ENCODE data around the gene CCDC61.

Gene CCDC61

DNA sequence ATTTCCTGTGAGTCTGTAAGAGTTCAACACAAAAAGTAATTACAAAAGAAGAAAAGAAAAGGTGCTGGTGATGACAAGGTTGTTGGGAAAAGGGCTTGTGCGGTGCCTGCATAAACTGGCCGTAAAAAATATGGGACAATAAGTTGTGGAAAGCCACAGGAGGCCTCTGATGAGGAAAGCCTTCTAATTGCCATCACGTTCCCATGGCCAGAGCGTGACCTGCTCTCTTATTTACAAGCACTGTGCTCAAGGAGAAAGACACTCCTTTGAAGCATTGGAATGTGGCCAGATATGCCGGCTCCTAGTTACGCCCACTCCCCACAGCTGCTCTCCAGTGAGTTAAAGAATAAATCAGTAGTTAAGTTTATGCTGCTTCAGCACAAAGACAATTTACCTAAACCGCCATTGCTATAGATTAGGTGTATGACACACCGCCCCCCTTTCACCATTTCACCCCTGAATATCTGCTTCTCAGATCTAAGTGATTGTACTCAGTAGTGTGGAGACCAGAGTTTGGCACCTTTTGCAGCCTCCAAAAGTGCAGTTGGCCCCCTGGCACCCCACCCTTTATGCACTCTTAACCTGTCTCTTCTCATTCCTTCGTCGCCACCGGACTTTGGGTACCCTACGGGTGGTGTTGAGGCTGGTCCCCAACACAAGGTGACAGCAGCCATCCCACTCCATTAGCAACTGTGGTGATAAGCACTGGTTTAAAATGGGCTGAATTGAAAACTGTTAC, 35.7 kb downstream of the CCDC61 start:
- Histone ChIP-seq H3K27me3 (ENCODE audit: control insufficient read depth in 1 of 2, insufficient read depth in 2 of 2, low read length in 2 of 2) (peaks cover 14 to 15% of the 10 kb centered on the region in 2 donors), H3K9me3 (ENCODE audit: control insufficient read depth in 2 of 2, low read length in 2 of 2) (no peaks in the 10 kb centered on the region), H3K9ac (ENCODE audit: low read length in 2 of 2) (no peak overlapping the region), H3K27ac (ENCODE audit: low read length) (no peak overlapping the region), H3K36me3 (ENCODE audit: control insufficient read depth in 2 of 2, insufficient read depth in 2 of 2, low read length in 2 of 2) (no peaks in the 10 kb centered on the region), H3K4me3 (ENCODE audit: low read length in 2 of 2) (no peak overlapping the region), H3K4me1 (ENCODE audit: control insufficient read depth, insufficient read depth, low read length) (no peaks in the 10 kb centered on the region)

DNA sequence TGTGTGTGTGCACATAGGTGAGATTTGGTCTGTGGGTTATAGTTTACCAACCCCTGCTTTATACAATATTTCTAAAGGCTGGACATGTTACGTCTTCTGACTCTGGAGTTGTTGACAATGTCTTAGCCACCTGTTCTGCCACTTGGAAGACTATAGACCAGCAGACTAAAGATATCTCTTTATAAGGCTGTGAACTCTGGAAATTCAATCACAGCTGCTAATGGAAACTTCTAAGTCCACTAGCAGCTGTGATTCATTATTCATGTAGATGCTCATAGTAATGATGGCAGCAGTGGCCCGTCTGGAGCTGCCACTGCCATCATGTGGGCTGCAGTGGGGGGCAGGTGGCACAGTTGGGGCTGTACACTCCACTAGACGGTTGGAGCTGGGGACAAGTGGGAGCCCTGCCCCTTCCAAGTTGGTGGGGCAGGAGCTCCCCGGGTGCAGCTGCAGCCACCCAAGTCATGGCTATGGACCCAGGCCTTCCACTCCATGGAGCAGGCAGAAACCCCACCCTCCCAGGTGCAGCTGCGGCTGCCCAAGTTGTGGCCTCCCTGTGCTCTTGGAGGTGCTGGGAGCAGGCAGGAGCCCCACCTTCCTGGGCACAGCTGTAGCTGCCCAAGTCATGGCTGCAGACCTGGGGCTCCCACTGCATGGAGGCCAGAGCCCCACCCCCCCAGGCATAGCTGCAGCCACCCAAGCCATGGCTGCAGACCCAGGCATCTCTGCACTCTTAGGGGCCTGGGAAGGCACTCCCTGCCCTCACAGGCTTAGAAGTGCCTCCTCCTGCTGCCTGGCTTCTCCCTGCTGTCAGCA, 36.7 kb downstream of the CCDC61 start:
- H3K36me3 ChIP-seq (ENCODE audit: control insufficient read depth in 2 of 2, insufficient read depth in 2 of 2, low read length in 2 of 2): no peaks in the 10 kb centered on the region

DNA sequence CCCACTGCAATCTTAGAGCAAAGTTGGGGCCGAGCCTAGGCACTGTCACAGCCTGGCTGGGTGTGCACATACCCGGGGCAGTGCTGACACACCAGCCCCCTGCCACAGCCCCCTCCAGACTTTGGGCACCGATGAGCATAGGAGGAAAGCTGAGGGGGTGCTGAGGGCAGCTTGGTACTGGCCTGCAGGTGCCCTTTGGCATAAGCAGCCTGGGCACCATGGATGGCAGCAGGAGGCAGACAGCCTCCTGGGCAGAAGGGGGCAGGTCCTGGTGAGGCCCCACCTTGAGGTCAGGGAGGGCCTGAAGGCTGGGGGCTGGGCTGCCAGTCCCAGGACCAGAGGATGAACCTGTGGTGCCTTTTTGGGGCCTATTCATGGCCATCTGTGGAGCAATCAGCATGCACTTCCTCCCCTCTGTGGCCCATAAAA, 37.3 kb downstream of the CCDC61 start:
- no peak overlapping the region for H3K27ac ChIP-seq (ENCODE audit: low read length)
- H3K4me3 ChIP-seq (ENCODE audit: low read length in 2 of 2): no peak overlapping the region
- no peaks in the 10 kb centered on the region for H3K9me3 ChIP-seq (ENCODE audit: control insufficient read depth in 2 of 2, low read length in 2 of 2)
- H3K27me3 ChIP-seq (ENCODE audit: control insufficient read depth in 1 of 2, insufficient read depth in 2 of 2, low read length in 2 of 2): peaks cover 5 to 6% of the 10 kb centered on the region in 2 donors
- no peak overlapping the region for H3K9ac ChIP-seq (ENCODE audit: low read length in 2 of 2)
- no peaks in the 10 kb centered on the region for H3K36me3 ChIP-seq (ENCODE audit: control insufficient read depth in 2 of 2, insufficient read depth in 2 of 2, low read length in 2 of 2)
- no peaks in the 10 kb centered on the region for H3K4me1 ChIP-seq (ENCODE audit: control insufficient read depth, insufficient read depth, low read length)

More for the DNA sequence above, 36.7 kb downstream of the CCDC61 start:
- H3K4me1 ChIP-seq (ENCODE audit: control insufficient read depth, insufficient read depth, low read length): no peaks in the 10 kb centered on the region
- H3K27ac ChIP-seq (ENCODE audit: low read length): no peak overlapping the region
- H3K9ac ChIP-seq (ENCODE audit: low read length in 2 of 2): no peak overlapping the region
- no peak overlapping the region for H3K4me3 ChIP-seq (ENCODE audit: low read length in 2 of 2)
- peaks cover 5 to 6% of the 10 kb centered on the region in 2 donors for H3K27me3 ChIP-seq (ENCODE audit: control insufficient read depth in 1 of 2, insufficient read depth in 2 of 2, low read length in 2 of 2)
- no peaks in the 10 kb centered on the region for H3K9me3 ChIP-seq (ENCODE audit: control insufficient read depth in 2 of 2, low read length in 2 of 2)

DNA sequence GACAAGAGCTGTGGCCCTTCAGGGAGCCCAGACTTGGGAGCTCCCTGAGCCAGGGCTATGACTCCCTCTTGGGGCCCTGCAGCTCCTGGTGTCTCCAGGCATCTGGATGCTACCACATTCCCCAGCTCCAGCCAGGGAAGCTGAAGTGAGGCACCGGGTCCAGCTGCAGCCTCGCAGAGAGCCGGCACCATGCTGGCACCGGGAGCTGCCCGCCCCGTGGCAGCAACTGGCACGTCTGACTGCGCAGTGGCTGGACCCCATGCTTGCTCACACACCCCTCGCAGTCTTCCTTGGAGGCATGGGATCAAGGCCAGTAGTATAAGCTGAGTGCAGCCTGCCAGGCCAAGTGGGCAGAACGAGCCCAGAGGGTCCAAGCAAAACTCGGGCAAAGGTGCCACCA, 38.1 kb downstream of the CCDC61 start:
- no peaks in the 10 kb centered on the region for H3K36me3 ChIP-seq (ENCODE audit: control insufficient read depth in 2 of 2, insufficient read depth in 2 of 2, low read length in 2 of 2)

DNA sequence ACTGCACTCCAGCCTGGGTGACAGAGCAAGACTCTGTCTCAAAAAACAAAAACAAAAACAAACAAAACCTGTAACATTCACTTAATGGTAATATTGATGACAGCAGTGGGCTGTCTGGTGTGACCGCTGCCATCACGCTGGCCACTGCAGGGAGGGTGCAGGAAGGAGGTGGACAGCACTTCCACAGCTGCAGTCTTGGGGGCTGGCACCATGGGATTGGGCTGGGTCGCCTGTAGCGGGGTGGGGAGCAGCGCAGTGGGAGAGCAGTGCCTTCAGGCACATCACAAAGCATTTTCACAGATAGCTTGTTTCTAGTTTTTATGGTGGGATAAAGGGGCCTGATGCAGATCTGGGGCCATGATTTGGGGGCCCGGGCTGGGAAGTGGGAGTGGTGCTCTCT, 40.3 kb downstream of the CCDC61 start:
- no peak overlapping the region for H3K27ac ChIP-seq (ENCODE audit: low read length)
- H3K4me1 ChIP-seq (ENCODE audit: control insufficient read depth, insufficient read depth, low read length): no peaks in the 10 kb centered on the region
- H3K4me3 ChIP-seq (ENCODE audit: low read length in 2 of 2): no peak overlapping the region
- no peak overlapping the region for H3K9ac ChIP-seq (ENCODE audit: low read length in 2 of 2)
- no peaks in the 10 kb centered on the region for H3K9me3 ChIP-seq (ENCODE audit: control insufficient read depth in 2 of 2, low read length in 2 of 2)
- peaks cover 9 to 12% of the 10 kb centered on the region in 2 donors for H3K27me3 ChIP-seq (ENCODE audit: control insufficient read depth in 1 of 2, insufficient read depth in 2 of 2, low read length in 2 of 2)
- no peaks in the 10 kb centered on the region for H3K36me3 ChIP-seq (ENCODE audit: control insufficient read depth in 2 of 2, insufficient read depth in 2 of 2, low read length in 2 of 2)

More for the DNA sequence above, 38.1 kb downstream of the CCDC61 start:
- Histone ChIP-seq H3K4me1 (ENCODE audit: control insufficient read depth, insufficient read depth, low read length) (no peaks in the 10 kb centered on the region), H3K4me3 (ENCODE audit: low read length in 2 of 2) (no peak overlapping the region), H3K27ac (ENCODE audit: low read length) (no peak overlapping the region), H3K9ac (ENCODE audit: low read length in 2 of 2) (no peak overlapping the region), H3K27me3 (ENCODE audit: control insufficient read depth in 1 of 2, insufficient read depth in 2 of 2, low read length in 2 of 2) (peaks cover 5 to 6% of the 10 kb centered on the region in 2 donors), H3K9me3 (ENCODE audit: control insufficient read depth in 2 of 2, low read length in 2 of 2) (no peaks in the 10 kb centered on the region)

DNA sequence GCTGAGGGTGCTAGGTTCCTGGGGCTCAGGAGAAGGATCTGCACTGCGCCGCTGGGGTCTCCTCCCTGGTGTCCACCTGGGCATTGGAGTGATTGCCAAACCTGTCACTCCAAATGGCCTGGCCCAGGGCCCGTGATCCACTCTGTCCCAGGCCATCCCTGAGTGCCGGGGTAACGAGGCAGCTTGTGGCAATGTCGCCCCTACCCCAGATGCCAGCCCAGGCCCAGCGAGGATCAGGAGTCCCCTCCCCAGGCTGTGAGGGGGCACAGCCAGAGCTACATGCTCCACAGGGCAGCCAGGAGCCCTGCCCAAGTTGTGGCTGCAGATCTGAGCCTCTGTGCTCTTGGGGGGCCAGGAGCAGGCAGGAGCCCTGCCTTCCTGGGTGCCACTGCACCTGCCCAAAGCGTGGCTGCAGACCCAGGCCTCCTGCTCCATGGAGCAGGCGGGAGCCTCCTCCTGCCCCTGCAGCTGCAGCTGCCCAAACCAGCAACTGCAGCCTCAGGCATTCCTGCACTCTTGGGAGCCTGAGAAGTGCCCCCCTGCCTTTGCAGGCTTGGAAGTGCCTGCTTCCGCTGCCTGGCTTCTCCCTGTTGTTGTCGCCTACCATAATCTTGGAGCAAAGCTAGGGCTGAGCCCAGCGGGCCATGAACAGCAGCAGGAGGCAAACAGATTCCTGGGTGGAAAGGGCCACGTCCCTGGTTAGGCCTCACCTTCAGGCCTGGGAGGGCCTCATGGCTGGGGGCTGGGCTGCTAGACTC, 40.9 kb downstream of the CCDC61 start:
- H3K9ac ChIP-seq (ENCODE audit: low read length in 2 of 2): no peak overlapping the region
- H3K9me3 ChIP-seq (ENCODE audit: control insufficient read depth in 2 of 2, low read length in 2 of 2): no peaks in the 10 kb centered on the region
- peaks cover 9 to 12% of the 10 kb centered on the region in 2 donors for H3K27me3 ChIP-seq (ENCODE audit: control insufficient read depth in 1 of 2, insufficient read depth in 2 of 2, low read length in 2 of 2)
- H3K4me1 ChIP-seq (ENCODE audit: control insufficient read depth, insufficient read depth, low read length): no peaks in the 10 kb centered on the region
- H3K27ac ChIP-seq (ENCODE audit: low read length): no peak overlapping the region
- no peaks in the 10 kb centered on the region for H3K36me3 ChIP-seq (ENCODE audit: control insufficient read depth in 2 of 2, insufficient read depth in 2 of 2, low read length in 2 of 2)
- H3K4me3 ChIP-seq (ENCODE audit: low read length in 2 of 2): no peak overlapping the region

DNA sequence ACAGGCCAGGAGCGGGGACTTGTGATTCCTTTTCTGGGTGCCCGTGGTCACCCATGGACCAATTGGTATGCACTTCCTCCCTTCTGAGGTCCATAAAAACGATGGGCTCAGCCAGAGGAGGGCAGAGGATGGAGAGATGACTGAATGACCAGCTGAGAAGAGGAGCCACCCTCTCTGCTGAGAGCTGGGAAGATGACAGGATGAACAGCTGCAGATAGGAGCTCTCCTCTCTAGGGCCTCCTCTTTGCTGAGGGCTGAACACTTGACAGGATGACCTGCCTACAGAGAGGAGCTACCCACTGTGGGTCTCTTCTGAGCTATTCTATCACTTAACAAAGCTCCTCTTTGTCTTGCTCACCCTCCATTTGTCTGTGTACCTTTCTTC, 41.5 kb downstream of the CCDC61 start:
- no peak overlapping the region for H3K4me3 ChIP-seq (ENCODE audit: low read length in 2 of 2)
- H3K9me3 ChIP-seq (ENCODE audit: control insufficient read depth in 2 of 2, low read length in 2 of 2): no peaks in the 10 kb centered on the region
- no peaks in the 10 kb centered on the region for H3K36me3 ChIP-seq (ENCODE audit: control insufficient read depth in 2 of 2, insufficient read depth in 2 of 2, low read length in 2 of 2)
- peaks cover 9 to 12% of the 10 kb centered on the region in 2 donors for H3K27me3 ChIP-seq (ENCODE audit: control insufficient read depth in 1 of 2, insufficient read depth in 2 of 2, low read length in 2 of 2)
- no peak overlapping the region for H3K27ac ChIP-seq (ENCODE audit: low read length)
- no peak overlapping the region for H3K9ac ChIP-seq (ENCODE audit: low read length in 2 of 2)
- H3K4me1 ChIP-seq (ENCODE audit: control insufficient read depth, insufficient read depth, low read length): no peaks in the 10 kb centered on the region

DNA sequence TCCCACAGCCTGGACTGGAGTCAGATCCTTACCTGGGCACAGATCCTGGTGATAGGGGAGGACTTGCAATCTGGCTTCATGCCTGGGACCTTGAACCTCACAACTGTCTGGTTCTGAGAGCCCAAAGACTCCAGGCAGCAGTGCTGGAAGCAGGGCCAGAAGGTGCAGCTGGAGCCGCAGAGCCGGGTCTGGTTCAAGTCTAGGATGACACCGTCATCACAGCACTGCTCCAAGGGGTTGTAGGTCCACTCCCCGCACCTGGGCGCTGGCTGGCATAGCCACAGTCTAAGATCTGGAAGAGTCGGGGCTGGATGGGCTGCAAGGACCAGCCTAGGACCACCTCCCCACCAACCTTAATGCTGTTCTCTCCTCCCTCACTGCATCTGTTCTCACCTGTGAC, 44.9 kb downstream of the CCDC61 start:
- no peaks in the 10 kb centered on the region for H3K36me3 ChIP-seq (ENCODE audit: control insufficient read depth in 2 of 2, insufficient read depth in 2 of 2, low read length in 2 of 2)
- H3K9me3 ChIP-seq (ENCODE audit: control insufficient read depth in 2 of 2, low read length in 2 of 2): no peaks in the 10 kb centered on the region
- no peak overlapping the region for H3K9ac ChIP-seq (ENCODE audit: low read length in 2 of 2)
- no peak overlapping the region for H3K27ac ChIP-seq (ENCODE audit: low read length)
- no peak overlapping the region for H3K4me3 ChIP-seq (ENCODE audit: low read length in 2 of 2)
- peaks cover 17 to 21% of the 10 kb centered on the region in 2 donors for H3K27me3 ChIP-seq (ENCODE audit: control insufficient read depth in 1 of 2, insufficient read depth in 2 of 2, low read length in 2 of 2)
- no peaks in the 10 kb centered on the region for H3K4me1 ChIP-seq (ENCODE audit: control insufficient read depth, insufficient read depth, low read length)

DNA sequence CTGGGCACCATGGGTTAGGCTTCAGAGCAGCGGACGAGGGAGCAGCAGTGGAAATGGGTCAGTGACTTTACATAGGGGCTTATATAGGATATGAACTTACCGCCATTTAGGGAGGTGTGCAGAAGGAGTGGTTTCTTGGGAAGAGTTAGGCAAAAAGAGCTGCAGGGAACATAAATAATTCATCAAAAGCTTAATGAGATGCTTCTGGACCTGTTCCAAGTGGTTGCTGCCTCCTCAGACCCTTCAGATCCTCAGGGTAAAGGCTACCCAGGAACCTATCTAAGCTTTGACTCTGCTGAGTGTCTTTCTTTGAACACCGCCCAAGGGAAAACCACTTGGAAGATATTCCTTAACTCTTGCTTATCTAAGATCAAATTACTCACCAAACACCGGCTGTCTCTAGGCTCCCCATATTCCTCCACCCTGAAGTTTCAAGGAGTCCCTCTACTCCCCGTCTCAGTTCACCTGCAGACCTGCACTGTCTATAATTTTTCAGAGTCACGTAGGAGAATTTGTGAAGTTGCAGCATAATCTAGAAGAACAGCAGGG, 45.8 kb downstream of the CCDC61 start, which contains the start of gene IGFL4:
Gene IGFL4, minus strand, starts transcription at position 51 of the 549 bp plus-strand sequence. Its CDS starts 40 bp downstream, at position 11.
- no peak within 1 kb of the TSS for H3K9ac ChIP-seq (ENCODE audit: low read length in 2 of 2)
- no peak within 1 kb of the TSS for H3K4me3 ChIP-seq (ENCODE audit: low read length in 2 of 2)
- peaks cover 17 to 21% of the 10 kb centered on the region in 2 donors for H3K27me3 ChIP-seq (ENCODE audit: control insufficient read depth in 1 of 2, insufficient read depth in 2 of 2, low read length in 2 of 2)
- no peaks in the 10 kb centered on the region for H3K9me3 ChIP-seq (ENCODE audit: control insufficient read depth in 2 of 2, low read length in 2 of 2)
- no peaks in the 10 kb centered on the region for H3K36me3 ChIP-seq (ENCODE audit: control insufficient read depth in 2 of 2, insufficient read depth in 2 of 2, low read length in 2 of 2)
- no peak within 1 kb of the TSS for H3K27ac ChIP-seq (ENCODE audit: low read length)
- no peaks in the 10 kb centered on the region for H3K4me1 ChIP-seq (ENCODE audit: control insufficient read depth, insufficient read depth, low read length)

DNA sequence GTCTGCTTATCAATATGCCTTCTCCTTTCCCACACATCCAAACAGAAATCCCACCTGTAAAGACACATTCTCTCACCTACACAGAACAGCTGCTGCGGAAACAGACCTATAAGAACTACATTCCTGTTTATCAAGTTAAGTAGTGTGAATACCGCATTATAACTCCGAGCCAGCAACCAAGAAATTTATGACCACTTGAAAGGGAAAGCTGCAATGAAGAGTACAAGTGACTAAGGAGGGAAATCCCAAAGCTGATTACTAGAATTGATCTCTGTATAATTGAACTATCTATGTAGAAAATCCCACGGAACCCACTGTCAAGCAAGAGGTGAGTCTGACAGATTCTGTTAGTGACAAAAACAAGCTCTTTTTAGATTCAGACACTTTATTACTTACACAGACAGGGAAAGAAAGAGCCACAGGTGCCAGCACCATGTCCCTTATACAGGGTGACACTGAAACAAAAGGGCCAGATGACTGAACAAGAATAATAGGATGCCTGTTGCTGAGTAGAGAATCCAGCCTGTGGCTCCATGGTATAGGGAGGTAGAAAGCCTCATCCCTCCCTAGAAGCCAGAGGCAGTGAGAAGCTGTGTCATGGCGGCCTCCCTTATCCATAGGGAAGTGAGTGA, 47.1 kb downstream of the CCDC61 start:
- Histone ChIP-seq H3K9me3 (ENCODE audit: control insufficient read depth in 2 of 2, low read length in 2 of 2) (no peaks in the 10 kb centered on the region), H3K4me3 (ENCODE audit: low read length in 2 of 2) (no peak overlapping the region), H3K27me3 (ENCODE audit: control insufficient read depth in 1 of 2, insufficient read depth in 2 of 2, low read length in 2 of 2) (peaks cover 17 to 21% of the 10 kb centered on the region in 2 donors), H3K4me1 (ENCODE audit: control insufficient read depth, insufficient read depth, low read length) (no peaks in the 10 kb centered on the region), H3K36me3 (ENCODE audit: control insufficient read depth in 2 of 2, insufficient read depth in 2 of 2, low read length in 2 of 2) (no peaks in the 10 kb centered on the region), H3K27ac (ENCODE audit: low read length) (no peak overlapping the region), H3K9ac (ENCODE audit: low read length in 2 of 2) (no peak overlapping the region)

Measured in stomach smooth muscle (tissue), 2 donors.